Natural killer cell treated with Interleukin-12 subunit alpha and Interleukin-12 subunit beta and Interleukin-15 and Interleukin-18, amount 100 ng/mL, for 72 hours (primary cell): ENCODE results near the gene WNT4. TPM values are rescaled to one million over a fixed set of nuclear protein-coding genes. Genes with fewer than 3 reads are reported as not detected.
A peak's percentile ranks its signal among the peaks of the same experiment; 100 is the strongest.

Source experiments
- ATAC-seq, 2 donors: fragments of 150-1000 bp; cut with Tn5 transposase in 1 of 2; sonication (Bioruptor Pico), chemical (Tn5 transposase) in 1 of 2; 2 replicates each; pipeline ENCODE4 v1.10.0; 2021
- DNase-seq: peaks from one replicate; pipeline ENCODE4 v3.0.0; 2022; ENCODE audit warnings: low spot score
- H3K27ac Mint-ChIP-seq, 2 donors: 1 replicate in 1 of 2; 2 replicates in 1 of 2; pipeline ENCODE4 v1.8.0; 2022; ENCODE audit warnings: mixed read lengths in 2 of 2, mild to moderate bottlenecking in 1 of 2, moderate library complexity in 1 of 2
- H3K27me3 Mint-ChIP-seq, 2 donors: 1 replicate in 1 of 2; 2 replicates in 1 of 2; pipeline ENCODE4 v1.8.0; 2022; ENCODE audit warnings: mixed read lengths in 2 of 2
- H3K36me3 Mint-ChIP-seq: one replicate; pipeline ENCODE4 v1.8.0; 2022; ENCODE audit warnings: mixed read lengths
- H3K4me1 Mint-ChIP-seq, 2 donors: 1 replicate in 1 of 2; 2 replicates in 1 of 2; pipeline ENCODE4 v1.8.0; 2022; ENCODE audit warnings: low read depth in 2 of 2, mixed read lengths in 2 of 2, mild to moderate bottlenecking in 1 of 2
- H3K4me3 Mint-ChIP-seq: one replicate; pipeline ENCODE4 v1.8.0; 2022; ENCODE audit warnings: mixed read lengths
- H3K9me3 Mint-ChIP-seq: 2 replicates; pipeline ENCODE4 v1.8.0; 2022; ENCODE audit warnings: mixed read lengths
- total RNA-seq, 2 donors: library from RNA; stranded (reverse); gene quantifications; one replicate each; pipeline ENCODE4 v1.2.3, GENCODE V29; 2022

Gene WNT4
- not detected for total RNA-seq

DNA sequence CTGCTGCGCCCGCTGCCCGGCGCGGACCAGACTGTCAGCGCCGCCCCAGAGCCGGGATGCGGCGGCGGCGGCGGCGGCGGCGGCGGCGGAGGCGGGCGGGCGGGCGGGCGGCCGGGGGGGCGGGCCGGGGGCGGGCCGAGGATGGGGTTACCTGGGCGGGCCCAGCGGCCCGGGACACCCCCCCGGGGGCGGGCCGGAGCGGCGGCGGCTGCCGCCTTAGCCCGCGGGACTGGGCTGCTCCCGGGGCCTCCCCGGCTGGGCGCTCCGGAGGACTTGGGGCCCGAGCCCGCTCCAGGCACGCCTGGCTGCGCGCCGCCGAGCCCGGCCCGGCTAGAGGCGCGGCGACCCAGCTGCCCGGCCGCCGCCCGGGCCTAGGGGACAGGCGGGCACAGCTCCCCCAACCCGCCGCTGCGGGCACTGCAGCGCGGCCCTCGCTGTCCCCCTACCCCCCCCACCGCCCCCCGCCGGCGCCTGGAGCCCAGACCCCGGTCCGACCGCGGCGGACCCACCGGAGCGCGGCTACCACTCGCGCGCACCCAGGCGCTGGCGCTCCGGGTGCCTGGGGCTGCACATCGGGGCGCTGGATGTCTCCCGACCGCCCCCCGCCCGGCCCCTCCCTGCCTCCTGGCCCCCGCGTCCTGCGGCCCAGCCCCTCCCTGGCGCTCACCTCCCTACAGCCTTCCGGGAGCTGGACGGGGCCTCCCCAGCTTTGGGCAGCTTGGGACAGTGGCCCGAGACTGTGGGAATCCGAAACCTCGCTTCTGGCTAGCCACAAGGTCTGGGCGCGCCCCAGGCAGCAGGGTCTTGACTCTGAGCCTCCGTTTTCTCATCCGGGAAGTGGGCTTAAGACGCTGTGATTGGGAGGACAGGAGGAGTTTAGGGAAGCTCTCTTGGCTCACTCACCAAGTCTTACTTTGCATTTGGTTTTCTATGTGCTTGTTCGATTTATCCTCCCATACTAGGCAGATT is at the start of gene WNT4:
Gene WNT4 (minus strand): TSS at position 33 of the 969 bp plus-strand sequence. CDS start 175 bp downstream, outside the sequence.
- Mint-ChIP-seq H3K4me1 (peaks cover 5 to 7% of the 10 kb centered on the region in 2 donors), H3K27me3 (peaks cover 32 to 34% of the 10 kb centered on the region in 2 donors), H3K27ac (no peak within 1 kb of the TSS), H3K9me3 (no peaks in the 10 kb centered on the region), H3K36me3 (no peaks in the 10 kb centered on the region), H3K4me3 (peak within 1 kb of the TSS; percentile 74)
- peak; percentile 81 to 88 for ATAC-seq
- DNase-seq, result peak; percentile 66

- H3K27ac Mint-ChIP-seq, result no peak overlapping the region
- no peaks in the 10 kb centered on the region for H3K36me3 Mint-ChIP-seq
- DNase-seq, result no peak
- no peaks in the 10 kb centered on the region for H3K4me1 Mint-ChIP-seq
- H3K9me3 Mint-ChIP-seq, result no peaks in the 10 kb centered on the region
- no peak for ATAC-seq
- no peak overlapping the region for H3K4me3 Mint-ChIP-seq
- H3K27me3 Mint-ChIP-seq, result peaks cover 17 to 27% of the 10 kb centered on the region in 2 donors
Observed at GRCh38 chr1:22190731-22191130, 47.8 kb upstream of the WNT4 start.

- Mint-ChIP-seq H3K27me3 (peaks cover 21 to 32% of the 10 kb centered on the region in 2 donors), H3K27ac (no peak overlapping the region), H3K4me3 (no peak overlapping the region), H3K36me3 (no peaks in the 10 kb centered on the region), H3K4me1 (peaks cover 0 to 2% of the 10 kb centered on the region in 2 donors), H3K9me3 (no peaks in the 10 kb centered on the region)
- DNase-seq, result no peak
- no peak for ATAC-seq
Observed at GRCh38 chr1:22190251-22190650, 47.4 kb upstream of the WNT4 start.

DNA sequence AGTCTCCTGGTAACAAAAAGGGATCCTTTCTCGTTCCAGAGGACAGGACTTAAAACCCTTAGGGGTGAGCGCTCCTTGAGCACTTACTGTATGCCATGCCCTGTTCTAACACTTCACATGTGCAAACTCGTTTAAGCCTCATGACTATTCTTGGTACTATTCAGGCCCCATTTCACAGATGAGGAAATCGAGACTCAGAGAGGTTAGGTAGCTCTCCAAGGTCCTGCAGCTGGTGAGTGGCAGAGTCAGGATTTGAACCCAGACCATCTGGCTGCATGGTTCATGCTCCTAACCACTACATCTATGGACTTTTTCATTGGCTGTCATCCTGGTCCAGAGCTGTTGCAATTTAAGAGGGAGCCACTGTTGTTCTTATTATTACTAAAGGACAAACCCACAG is 46.7 kb upstream of the WNT4 start:
- H3K9me3 Mint-ChIP-seq, result no peaks in the 10 kb centered on the region
- H3K27me3 Mint-ChIP-seq, result peaks cover 21 to 35% of the 10 kb centered on the region in 2 donors
- no peak overlapping the region for H3K4me3 Mint-ChIP-seq
- DNase-seq (no peak), ATAC-seq (no peak)
- H3K27ac Mint-ChIP-seq, result no peak overlapping the region
- no peaks in the 10 kb centered on the region for H3K36me3 Mint-ChIP-seq
- peaks cover 0 to 2% of the 10 kb centered on the region in 2 donors for H3K4me1 Mint-ChIP-seq

GRCh38 chr1:22188914-22189313 is 46.0 kb upstream of the WNT4 start:
- no peak overlapping the region for H3K27ac Mint-ChIP-seq

GRCh38 chr1:22188436-22188835 is 45.5 kb upstream of the WNT4 start:
- no peak for DNase-seq

More at GRCh38 chr1:22188914-22189313, 46.0 kb upstream of the WNT4 start:
- Mint-ChIP-seq H3K4me3 (no peak overlapping the region), H3K36me3 (no peaks in the 10 kb centered on the region), H3K9me3 (no peaks in the 10 kb centered on the region), H3K4me1 (peaks cover 0 to 2% of the 10 kb centered on the region in 2 donors), H3K27me3 (peaks cover 24 to 42% of the 10 kb centered on the region in 2 donors)
- DNase-seq (no peak), ATAC-seq (no peak)

GRCh38 chr1:22186311-22186710 is 43.4 kb upstream of the WNT4 start:
- H3K27me3 Mint-ChIP-seq, result peaks cover 29 to 48% of the 10 kb centered on the region in 2 donors

More at GRCh38 chr1:22188436-22188835, 45.5 kb upstream of the WNT4 start:
- no peaks in the 10 kb centered on the region for H3K36me3 Mint-ChIP-seq
- ATAC-seq, result no peak
- no peaks in the 10 kb centered on the region for H3K9me3 Mint-ChIP-seq
- H3K4me1 Mint-ChIP-seq, result peaks cover 0 to 2% of the 10 kb centered on the region in 2 donors
- H3K27ac Mint-ChIP-seq, result no peak overlapping the region
- H3K27me3 Mint-ChIP-seq, result peaks cover 24 to 42% of the 10 kb centered on the region in 2 donors
- H3K4me3 Mint-ChIP-seq, result no peak overlapping the region

GRCh38 chr1:22184892-22185612 is 42.2 kb upstream of the WNT4 start:
- Mint-ChIP-seq H3K4me1 (peaks cover 0 to 2% of the 10 kb centered on the region in 2 donors), H3K36me3 (no peaks in the 10 kb centered on the region), H3K4me3 (no peak overlapping the region), H3K27me3 (peaks cover 26 to 43% of the 10 kb centered on the region in 2 donors), H3K27ac (no peak overlapping the region), H3K9me3 (no peaks in the 10 kb centered on the region)
- no peak for ATAC-seq
- no peak for DNase-seq

More at GRCh38 chr1:22186311-22186710, 43.4 kb upstream of the WNT4 start:
- no peak overlapping the region for H3K4me3 Mint-ChIP-seq
- H3K27ac Mint-ChIP-seq, result no peak overlapping the region
- no peaks in the 10 kb centered on the region for H3K9me3 Mint-ChIP-seq
- no peak for DNase-seq
- ATAC-seq, result no peak
- no peaks in the 10 kb centered on the region for H3K36me3 Mint-ChIP-seq
- peaks cover 0 to 2% of the 10 kb centered on the region in 2 donors for H3K4me1 Mint-ChIP-seq

DNA sequence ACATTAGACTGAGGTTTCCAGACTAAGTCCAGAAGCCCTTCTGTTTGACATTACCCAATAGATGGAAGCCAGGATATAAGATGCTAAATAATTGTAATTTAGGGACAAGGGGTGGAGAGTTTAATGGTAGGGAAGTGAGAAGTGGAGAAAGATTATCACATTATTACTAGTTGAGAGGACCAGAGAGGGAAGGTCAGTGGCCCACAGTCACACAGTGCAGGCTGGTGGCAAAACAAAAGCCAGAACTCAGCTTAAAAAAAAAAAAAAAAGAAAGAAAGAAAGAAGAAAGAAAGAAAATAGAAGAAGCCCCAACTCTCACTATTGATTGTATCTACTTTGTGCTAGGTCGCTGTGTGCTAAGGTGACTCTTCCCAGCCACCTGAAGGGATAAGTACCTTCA is 41.6 kb upstream of the WNT4 start:
- ATAC-seq, result no peak
- no peak overlapping the region for H3K27ac Mint-ChIP-seq
- peaks cover 26 to 43% of the 10 kb centered on the region in 2 donors for H3K27me3 Mint-ChIP-seq
- DNase-seq, result no peak
- no peaks in the 10 kb centered on the region for H3K36me3 Mint-ChIP-seq
- H3K9me3 Mint-ChIP-seq, result no peaks in the 10 kb centered on the region
- peaks cover 0 to 2% of the 10 kb centered on the region in 2 donors for H3K4me1 Mint-ChIP-seq
- H3K4me3 Mint-ChIP-seq, result no peak overlapping the region

DNA sequence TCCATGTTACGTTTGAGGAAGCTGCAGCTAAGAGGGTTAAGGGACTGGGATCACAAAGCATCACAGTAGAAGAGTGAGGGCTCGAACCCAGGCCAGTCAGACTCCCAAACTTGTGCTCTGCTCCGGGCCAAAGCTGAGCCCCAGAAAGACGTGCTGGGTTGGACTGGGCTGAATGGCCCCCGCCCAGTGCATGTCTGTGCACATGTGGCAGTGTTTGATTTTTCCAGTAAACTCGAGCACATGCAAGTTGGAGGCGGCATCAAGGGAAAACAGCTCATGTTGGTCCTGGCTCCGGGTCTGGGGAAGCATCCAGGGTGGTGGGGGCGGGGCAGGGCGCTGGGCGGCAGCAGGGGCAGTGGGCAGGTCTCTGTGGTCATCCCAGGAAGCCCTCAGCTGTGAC is 39.8 kb upstream of the WNT4 start:
- DNase-seq, result no peak
- no peak for ATAC-seq
- Mint-ChIP-seq H3K4me1 (peaks cover 0 to 2% of the 10 kb centered on the region in 2 donors), H3K4me3 (no peak overlapping the region), H3K9me3 (no peaks in the 10 kb centered on the region), H3K27ac (no peak overlapping the region), H3K36me3 (no peaks in the 10 kb centered on the region), H3K27me3 (peaks cover 26 to 39% of the 10 kb centered on the region in 2 donors)

DNA sequence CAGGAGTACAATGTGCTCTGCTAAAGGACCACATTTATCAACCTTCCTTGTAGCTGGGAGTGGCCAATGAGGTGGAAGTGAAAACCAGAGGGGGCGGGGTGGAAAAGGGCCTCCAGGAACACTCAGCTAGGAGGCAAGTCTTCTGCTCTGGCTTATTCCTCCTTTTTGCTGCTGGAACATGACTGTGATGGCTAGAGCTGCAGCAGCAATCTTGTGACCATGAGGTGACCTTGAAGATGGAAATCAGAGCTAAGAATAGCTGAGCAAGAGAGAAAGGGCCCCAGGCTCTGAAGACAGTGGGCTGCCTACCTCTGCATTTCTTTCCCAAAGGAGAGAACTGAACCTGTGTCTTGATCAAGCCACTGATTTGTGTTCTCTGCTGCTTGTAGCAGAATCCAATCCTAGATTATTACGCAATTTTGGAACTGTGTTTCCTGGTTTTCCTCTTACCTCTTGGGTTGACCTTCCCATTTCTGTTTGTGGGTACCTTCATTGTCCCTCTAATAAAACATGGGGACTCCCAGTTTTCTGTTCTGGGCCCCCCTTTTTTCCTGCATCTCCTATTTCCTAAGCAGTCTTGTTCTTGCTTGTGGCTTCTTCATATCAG is 36.4 kb upstream of the WNT4 start:
- no peaks in the 10 kb centered on the region for H3K36me3 Mint-ChIP-seq
- H3K9me3 Mint-ChIP-seq, result no peaks in the 10 kb centered on the region
- DNase-seq (no peak), ATAC-seq (no peak)
- H3K27me3 Mint-ChIP-seq, result peaks cover 14 to 21% of the 10 kb centered on the region in 2 donors
- no peak overlapping the region for H3K27ac Mint-ChIP-seq
- no peaks in the 10 kb centered on the region for H3K4me1 Mint-ChIP-seq
- no peak overlapping the region for H3K4me3 Mint-ChIP-seq

- DNase-seq, result no peak
Observed at GRCh38 chr1:22177354-22178003, 34.6 kb upstream of the WNT4 start.

GRCh38 chr1:22176258-22176657 is 33.4 kb upstream of the WNT4 start:
- H3K9me3 Mint-ChIP-seq, result no peaks in the 10 kb centered on the region
- no peaks in the 10 kb centered on the region for H3K4me1 Mint-ChIP-seq
- H3K27ac Mint-ChIP-seq, result no peak overlapping the region
- ATAC-seq (no peak), DNase-seq (no peak)
- H3K27me3 Mint-ChIP-seq, result peaks cover 5% of the 10 kb centered on the region in 2 donors
- H3K36me3 Mint-ChIP-seq, result no peaks in the 10 kb centered on the region
- no peak overlapping the region for H3K4me3 Mint-ChIP-seq

More at GRCh38 chr1:22177354-22178003, 34.6 kb upstream of the WNT4 start:
- Mint-ChIP-seq H3K36me3 (no peaks in the 10 kb centered on the region), H3K27me3 (peaks cover 13 to 17% of the 10 kb centered on the region in 2 donors), H3K4me3 (no peak overlapping the region), H3K27ac (no peak overlapping the region), H3K9me3 (no peaks in the 10 kb centered on the region), H3K4me1 (no peaks in the 10 kb centered on the region)
- no peak for ATAC-seq
